AG09309 (cell line): ENCODE results near the gene PARD3B.

Experiments used
- DNase-seq: peaks from one replicate; pipeline ENCODE4 v3.0.0-alpha.2; 2010; ENCODE audit warnings: low read depth
- H3K4me3 ChIP-seq: 2 replicates; pipeline ENCODE4 v1.5.1; 2011; ENCODE audit warnings: mild to moderate bottlenecking, low read depth, low read length, moderate library complexity; ENCODE audit not compliant: control insufficient read depth
- TF ChIP-seq, protein P1 (sequence below): IDR thresholded peaks from 2 replicates; pipeline ENCODE4 v1.5.1; 2011; ENCODE audit warnings: mild to moderate bottlenecking, low read depth, low read length, inconsistent platforms; ENCODE audit not compliant: insufficient read depth, control insufficient read depth; ENCODE audit errors: missing control alignments

PARD3B gene

DNA sequence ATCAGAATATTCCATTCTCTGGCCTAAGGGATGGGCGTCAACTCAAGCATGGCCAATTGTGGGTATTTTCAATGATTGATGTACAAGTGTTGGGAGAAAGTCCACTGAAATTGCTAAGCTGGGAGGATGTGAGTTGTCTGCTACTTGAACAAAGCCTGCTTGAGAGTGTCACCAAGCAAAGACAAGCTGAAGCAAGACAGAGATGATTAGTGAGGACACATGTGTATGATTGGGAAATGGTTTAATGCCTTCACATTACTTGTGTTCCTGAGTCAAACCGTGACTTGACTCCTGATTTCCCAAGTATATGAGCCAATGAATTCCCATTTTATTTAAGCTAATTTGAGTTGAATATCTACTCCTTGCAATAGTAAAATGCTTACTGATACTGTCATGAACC, 1113.3 kb downstream of the PARD3B start:
- TF ChIP-seq, protein P1, sequence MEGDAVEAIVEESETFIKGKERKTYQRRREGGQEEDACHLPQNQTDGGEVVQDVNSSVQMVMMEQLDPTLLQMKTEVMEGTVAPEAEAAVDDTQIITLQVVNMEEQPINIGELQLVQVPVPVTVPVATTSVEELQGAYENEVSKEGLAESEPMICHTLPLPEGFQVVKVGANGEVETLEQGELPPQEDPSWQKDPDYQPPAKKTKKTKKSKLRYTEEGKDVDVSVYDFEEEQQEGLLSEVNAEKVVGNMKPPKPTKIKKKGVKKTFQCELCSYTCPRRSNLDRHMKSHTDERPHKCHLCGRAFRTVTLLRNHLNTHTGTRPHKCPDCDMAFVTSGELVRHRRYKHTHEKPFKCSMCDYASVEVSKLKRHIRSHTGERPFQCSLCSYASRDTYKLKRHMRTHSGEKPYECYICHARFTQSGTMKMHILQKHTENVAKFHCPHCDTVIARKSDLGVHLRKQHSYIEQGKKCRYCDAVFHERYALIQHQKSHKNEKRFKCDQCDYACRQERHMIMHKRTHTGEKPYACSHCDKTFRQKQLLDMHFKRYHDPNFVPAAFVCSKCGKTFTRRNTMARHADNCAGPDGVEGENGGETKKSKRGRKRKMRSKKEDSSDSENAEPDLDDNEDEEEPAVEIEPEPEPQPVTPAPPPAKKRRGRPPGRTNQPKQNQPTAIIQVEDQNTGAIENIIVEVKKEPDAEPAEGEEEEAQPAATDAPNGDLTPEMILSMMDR, result no peak
- no peak overlapping the region for H3K4me3 ChIP-seq
- DNase-seq, result no peak

DNA sequence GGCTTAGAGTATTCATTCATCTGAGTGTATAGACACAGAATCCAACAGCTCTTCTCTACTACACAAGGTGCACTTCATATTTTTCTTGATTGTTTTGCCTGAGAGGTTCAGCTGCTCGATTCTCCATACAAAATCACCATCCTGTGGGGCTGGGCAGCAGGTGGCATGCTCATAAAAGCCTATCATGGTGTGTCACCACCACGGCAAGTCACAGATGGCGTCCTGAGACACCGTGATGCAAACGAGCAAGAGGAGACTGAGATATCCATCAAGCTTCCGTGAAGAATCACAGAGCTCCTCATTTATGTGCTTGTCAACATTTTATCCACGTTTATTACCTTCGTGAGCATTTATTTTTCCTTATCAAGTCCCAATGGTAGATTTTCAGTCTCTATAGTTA, 1114.6 kb downstream of the PARD3B start:
- TF ChIP-seq, protein P1, result no peak
- no peak for DNase-seq
- no peak overlapping the region for H3K4me3 ChIP-seq

DNA sequence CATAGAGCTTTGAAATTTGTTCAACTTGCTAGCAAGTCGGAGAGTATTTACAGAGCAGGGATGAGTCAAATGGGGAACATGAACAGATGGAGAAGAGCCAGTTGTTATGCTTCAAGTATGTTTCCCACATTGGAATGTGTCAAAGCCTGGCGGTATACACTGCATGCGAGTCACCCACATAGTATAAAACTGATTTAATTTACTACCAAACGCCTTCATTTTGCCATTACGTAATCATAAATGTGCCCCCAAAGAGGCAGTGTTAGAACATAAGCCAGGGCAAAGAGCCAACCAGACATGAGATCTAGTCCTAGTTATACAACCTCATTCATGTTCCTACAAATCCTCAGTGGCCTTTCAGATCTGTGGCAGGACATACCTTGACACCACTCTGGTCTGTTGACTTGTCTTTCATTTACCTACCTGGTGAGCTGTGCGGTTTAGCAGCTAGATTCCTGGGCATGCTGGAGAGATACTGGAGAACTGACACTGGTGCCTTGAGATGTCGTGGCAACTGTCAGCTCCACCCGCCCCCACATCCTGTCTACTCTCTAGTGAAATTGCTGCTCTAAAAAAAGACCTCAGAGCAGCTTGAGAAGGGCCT, 1115.3 kb downstream of the PARD3B start:
- no peak overlapping the region for H3K4me3 ChIP-seq
- TF ChIP-seq, protein P1, result no peak
- peak; percentile 89 for DNase-seq

DNA sequence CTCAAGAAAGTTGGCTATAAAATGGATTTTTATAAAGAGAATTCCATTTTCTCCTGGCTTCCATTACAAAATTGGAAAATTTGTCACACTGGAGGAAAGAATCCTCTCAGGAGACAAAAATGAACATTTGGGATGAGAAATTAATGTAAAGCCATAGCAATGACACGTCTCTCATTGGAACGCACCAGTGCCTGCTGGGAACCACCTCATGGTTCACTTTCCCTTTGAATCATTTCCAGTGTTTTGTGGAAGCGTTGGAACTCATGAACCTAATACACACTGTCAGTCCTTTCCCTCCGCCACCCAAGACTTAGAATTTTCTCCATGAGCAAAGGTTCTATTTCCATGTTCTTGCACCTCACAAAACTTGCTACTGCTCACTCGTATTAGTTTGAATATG, 1116.0 kb downstream of the PARD3B start:
- TF ChIP-seq, protein P1, result no peak
- no peak overlapping the region for H3K4me3 ChIP-seq
- DNase-seq, result no peak

DNA sequence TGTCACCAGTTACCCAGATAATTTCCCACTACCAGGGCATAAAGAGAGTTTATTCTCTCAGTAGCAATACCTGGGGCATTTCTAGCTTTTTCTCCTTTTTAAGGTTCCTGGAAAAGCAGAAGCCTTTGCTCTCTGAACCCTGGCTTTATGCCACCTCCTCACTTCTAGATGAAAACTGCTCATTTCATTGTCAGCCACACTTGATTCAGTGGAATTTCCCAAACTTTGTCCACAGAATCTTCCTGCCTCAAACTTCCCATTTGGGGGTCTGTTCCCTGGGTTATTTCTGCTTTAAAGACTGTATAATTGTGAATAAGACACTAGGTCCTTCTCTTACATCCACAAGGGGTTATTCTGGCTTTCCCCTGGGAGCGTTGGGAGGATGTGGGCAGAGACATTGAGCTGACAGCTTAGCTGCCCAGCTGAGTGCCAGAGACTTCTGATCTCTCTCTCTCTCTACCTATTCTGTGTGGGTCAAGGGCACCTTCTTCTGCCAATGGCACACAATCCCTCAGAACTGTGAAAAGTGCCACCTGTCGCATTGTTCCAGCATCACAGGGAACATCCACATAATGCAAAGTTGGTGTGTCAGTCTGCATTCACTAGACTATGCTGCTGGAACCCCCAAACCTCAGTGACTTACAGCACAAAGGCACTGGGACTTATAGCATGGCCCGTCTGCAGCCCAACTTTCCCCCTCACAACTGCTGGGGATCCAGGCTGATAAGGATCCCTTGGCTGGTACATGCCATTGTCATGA, 1117.1 kb downstream of the PARD3B start:
- DNase-seq, result no peak
- TF ChIP-seq, protein P1, result no peak
- H3K4me3 ChIP-seq, result no peak overlapping the region

DNA sequence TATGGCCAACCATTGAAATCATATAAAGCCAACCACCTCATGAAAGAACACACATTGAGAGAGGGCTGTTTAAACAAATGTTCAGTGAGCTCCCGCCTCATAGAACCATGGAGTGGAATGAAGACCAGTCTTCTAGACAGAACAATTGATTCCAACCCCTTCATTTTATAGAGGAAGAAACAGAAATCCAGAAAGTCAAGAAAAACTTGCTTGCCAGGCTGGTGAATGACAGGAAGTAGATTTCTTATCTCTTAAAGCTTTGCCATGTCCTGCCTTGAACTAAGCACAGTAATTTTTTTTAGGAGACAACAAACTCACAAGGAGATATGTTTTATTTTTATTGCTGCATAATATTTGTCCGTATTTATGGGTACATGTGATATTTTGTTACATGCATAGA, 1120.5 kb downstream of the PARD3B start:
- no peak overlapping the region for H3K4me3 ChIP-seq
- TF ChIP-seq, protein P1, result no peak
- no peak for DNase-seq
